Measurements from ENCODE around the gene CNTNAP4.

DNA sequence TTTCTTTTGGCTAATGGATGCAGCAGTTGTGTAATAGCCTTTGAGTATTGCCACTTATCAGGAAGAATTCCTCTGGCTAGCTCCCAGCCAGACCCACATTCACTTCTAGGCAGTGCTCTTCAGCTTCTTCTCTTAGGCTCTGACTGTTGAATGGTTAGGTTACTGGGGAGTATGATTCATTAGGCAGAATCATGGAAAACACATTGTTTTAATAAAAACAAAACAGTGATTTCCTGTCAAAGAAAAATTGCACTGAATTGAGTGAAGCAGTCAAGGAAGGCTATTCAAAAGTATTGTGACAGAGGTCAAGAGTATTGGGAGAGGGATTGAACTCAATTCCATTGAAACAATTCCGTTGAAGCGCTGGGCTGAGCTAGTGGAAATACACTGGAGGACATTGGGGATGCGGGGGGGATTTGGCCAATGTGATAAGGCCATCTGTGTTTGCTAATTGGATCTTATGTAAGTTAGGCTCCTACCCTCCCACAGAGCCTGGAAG, 68.0 kb downstream of the CNTNAP4 start:
- TF ChIP-seq, protein P1, sequence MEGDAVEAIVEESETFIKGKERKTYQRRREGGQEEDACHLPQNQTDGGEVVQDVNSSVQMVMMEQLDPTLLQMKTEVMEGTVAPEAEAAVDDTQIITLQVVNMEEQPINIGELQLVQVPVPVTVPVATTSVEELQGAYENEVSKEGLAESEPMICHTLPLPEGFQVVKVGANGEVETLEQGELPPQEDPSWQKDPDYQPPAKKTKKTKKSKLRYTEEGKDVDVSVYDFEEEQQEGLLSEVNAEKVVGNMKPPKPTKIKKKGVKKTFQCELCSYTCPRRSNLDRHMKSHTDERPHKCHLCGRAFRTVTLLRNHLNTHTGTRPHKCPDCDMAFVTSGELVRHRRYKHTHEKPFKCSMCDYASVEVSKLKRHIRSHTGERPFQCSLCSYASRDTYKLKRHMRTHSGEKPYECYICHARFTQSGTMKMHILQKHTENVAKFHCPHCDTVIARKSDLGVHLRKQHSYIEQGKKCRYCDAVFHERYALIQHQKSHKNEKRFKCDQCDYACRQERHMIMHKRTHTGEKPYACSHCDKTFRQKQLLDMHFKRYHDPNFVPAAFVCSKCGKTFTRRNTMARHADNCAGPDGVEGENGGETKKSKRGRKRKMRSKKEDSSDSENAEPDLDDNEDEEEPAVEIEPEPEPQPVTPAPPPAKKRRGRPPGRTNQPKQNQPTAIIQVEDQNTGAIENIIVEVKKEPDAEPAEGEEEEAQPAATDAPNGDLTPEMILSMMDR (IDR thresholded peaks at IDR 0.05 in 2 of 3, conservative IDR thresholded peaks at IDR 0.05 in 1 of 3; ENCODE audit: borderline replicate concordance in 1 of 3, insufficient read depth in 1 of 3, low read depth in 2 of 3, low read length in 2 of 3) = no peak
- TF ChIP-seq ZNF274 (IDR thresholded peaks at IDR 0.05; ENCODE audit: low read depth, low read length) (no peak), YY1 (IDR thresholded peaks at IDR 0.05; ENCODE audit: extremely low read depth, insufficient replicate concordance, low read depth, low read length) (no peak), POLR2A (IDR thresholded peaks at IDR 0.05; ENCODE audit: borderline replicate concordance, extremely low read depth, insufficient read depth, insufficient read length) (no peak), SIN3A (IDR thresholded peaks at IDR 0.05; ENCODE audit: low read depth) (no peak), TCF7L2 (IDR thresholded peaks at IDR 0.05; ENCODE audit: borderline replicate concordance, extremely low read depth, insufficient read depth, insufficient read length) (no peak)
- TF ChIP-seq, protein P2, sequence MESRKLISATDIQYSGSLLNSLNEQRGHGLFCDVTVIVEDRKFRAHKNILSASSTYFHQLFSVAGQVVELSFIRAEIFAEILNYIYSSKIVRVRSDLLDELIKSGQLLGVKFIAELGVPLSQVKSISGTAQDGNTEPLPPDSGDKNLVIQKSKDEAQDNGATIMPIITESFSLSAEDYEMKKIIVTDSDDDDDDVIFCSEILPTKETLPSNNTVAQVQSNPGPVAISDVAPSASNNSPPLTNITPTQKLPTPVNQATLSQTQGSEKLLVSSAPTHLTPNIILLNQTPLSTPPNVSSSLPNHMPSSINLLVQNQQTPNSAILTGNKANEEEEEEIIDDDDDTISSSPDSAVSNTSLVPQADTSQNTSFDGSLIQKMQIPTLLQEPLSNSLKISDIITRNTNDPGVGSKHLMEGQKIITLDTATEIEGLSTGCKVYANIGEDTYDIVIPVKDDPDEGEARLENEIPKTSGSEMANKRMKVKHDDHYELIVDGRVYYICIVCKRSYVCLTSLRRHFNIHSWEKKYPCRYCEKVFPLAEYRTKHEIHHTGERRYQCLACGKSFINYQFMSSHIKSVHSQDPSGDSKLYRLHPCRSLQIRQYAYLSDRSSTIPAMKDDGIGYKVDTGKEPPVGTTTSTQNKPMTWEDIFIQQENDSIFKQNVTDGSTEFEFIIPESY (IDR thresholded peaks at IDR 0.05; ENCODE audit: extremely low read depth, insufficient replicate concordance, low read length) = no peak
- TF ChIP-seq, protein P3, sequence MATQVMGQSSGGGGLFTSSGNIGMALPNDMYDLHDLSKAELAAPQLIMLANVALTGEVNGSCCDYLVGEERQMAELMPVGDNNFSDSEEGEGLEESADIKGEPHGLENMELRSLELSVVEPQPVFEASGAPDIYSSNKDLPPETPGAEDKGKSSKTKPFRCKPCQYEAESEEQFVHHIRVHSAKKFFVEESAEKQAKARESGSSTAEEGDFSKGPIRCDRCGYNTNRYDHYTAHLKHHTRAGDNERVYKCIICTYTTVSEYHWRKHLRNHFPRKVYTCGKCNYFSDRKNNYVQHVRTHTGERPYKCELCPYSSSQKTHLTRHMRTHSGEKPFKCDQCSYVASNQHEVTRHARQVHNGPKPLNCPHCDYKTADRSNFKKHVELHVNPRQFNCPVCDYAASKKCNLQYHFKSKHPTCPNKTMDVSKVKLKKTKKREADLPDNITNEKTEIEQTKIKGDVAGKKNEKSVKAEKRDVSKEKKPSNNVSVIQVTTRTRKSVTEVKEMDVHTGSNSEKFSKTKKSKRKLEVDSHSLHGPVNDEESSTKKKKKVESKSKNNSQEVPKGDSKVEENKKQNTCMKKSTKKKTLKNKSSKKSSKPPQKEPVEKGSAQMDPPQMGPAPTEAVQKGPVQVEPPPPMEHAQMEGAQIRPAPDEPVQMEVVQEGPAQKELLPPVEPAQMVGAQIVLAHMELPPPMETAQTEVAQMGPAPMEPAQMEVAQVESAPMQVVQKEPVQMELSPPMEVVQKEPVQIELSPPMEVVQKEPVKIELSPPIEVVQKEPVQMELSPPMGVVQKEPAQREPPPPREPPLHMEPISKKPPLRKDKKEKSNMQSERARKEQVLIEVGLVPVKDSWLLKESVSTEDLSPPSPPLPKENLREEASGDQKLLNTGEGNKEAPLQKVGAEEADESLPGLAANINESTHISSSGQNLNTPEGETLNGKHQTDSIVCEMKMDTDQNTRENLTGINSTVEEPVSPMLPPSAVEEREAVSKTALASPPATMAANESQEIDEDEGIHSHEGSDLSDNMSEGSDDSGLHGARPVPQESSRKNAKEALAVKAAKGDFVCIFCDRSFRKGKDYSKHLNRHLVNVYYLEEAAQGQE (IDR thresholded peaks at IDR 0.05; ENCODE audit: low read depth) = no peak
- TF ChIP-seq, protein P4, sequence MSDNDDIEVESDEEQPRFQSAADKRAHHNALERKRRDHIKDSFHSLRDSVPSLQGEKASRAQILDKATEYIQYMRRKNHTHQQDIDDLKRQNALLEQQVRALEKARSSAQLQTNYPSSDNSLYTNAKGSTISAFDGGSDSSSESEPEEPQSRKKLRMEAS (IDR thresholded peaks at IDR 0.05) = no peak

Data from HCT116 (cell line).